ENCODE measurements around the gene MAGI1.

- no peak for TF ChIP-seq BHLHE40 (IDR thresholded peaks at IDR 0.05; ENCODE audit: borderline replicate concordance)
- TF ChIP-seq ARNT (IDR thresholded peaks at IDR 0.05) = no peak
- TF ChIP-seq SP1 (IDR thresholded peaks at IDR 0.05) = no peak
- TF ChIP-seq SUZ12 (IDR thresholded peaks at IDR 0.05) = no peak
- no peak for TF ChIP-seq CTBP1 (IDR thresholded peaks at IDR 0.05; ENCODE audit: borderline replicate concordance)
- no peak for TF ChIP-seq FOXA1 (IDR thresholded peaks at IDR 0.05)
Observed at GRCh38 chr3:65338571-65338970, 700.1 kb downstream of the MAGI1 start.

All from HEK293T (cell line).